ENCODE data around the gene C3AR1.

GRCh38 chr12:8081251-8081920 is 15.2 kb upstream of the C3AR1 start:
- TF ChIP-seq TAF1 (IDR thresholded peaks at IDR 0.05; ENCODE audit: low read depth, low read length) (no peak), POLR2A (IDR thresholded peaks at IDR 0.05; ENCODE audit: low read depth, low read length) (peak; percentile 30; the same call in 1 of the 2 replicates), PAX5 (IDR thresholded peaks at IDR 0.05; ENCODE audit: insufficient read depth, low read length, severe bottlenecking) (no peak)

All from GM12891 (cell line).